ENCODE results near the gene GRB10. TPM values are rescaled to one million over a fixed set of nuclear protein-coding genes. Genes with fewer than 3 reads are reported as not detected.

The GRB10 gene
- total RNA-seq, 4 donors from 2014 or later = 33.9 to 72.6 (median 41.8) TPM

GRCh38 chr7:50712252-50713122 is 70.2 kb downstream of the GRB10 start:
- Histone ChIP-seq H3K4me3 (no peak overlapping the region), H3K9me3 (no peaks in the 10 kb centered on the region), H3K4me1 (peaks cover 0 to 8% of the 10 kb centered on the region in 2 donors), H3K27ac (peak overlapping the region; percentile 0 to 10), H3K27me3 (no peaks in the 10 kb centered on the region), H3K36me3 (no peaks in the 10 kb centered on the region)
- intact Hi-C loops (cut with DNase I; ENCODE audit: low total_unique reads) = no loop called here
- no peak for DNase-seq
- TF ChIP-seq, protein P1, sequence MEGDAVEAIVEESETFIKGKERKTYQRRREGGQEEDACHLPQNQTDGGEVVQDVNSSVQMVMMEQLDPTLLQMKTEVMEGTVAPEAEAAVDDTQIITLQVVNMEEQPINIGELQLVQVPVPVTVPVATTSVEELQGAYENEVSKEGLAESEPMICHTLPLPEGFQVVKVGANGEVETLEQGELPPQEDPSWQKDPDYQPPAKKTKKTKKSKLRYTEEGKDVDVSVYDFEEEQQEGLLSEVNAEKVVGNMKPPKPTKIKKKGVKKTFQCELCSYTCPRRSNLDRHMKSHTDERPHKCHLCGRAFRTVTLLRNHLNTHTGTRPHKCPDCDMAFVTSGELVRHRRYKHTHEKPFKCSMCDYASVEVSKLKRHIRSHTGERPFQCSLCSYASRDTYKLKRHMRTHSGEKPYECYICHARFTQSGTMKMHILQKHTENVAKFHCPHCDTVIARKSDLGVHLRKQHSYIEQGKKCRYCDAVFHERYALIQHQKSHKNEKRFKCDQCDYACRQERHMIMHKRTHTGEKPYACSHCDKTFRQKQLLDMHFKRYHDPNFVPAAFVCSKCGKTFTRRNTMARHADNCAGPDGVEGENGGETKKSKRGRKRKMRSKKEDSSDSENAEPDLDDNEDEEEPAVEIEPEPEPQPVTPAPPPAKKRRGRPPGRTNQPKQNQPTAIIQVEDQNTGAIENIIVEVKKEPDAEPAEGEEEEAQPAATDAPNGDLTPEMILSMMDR (IDR thresholded peaks at IDR 0.05) = no peak
- no peak for TF ChIP-seq POLR2A (IDR thresholded peaks at IDR 0.05)

DNA sequence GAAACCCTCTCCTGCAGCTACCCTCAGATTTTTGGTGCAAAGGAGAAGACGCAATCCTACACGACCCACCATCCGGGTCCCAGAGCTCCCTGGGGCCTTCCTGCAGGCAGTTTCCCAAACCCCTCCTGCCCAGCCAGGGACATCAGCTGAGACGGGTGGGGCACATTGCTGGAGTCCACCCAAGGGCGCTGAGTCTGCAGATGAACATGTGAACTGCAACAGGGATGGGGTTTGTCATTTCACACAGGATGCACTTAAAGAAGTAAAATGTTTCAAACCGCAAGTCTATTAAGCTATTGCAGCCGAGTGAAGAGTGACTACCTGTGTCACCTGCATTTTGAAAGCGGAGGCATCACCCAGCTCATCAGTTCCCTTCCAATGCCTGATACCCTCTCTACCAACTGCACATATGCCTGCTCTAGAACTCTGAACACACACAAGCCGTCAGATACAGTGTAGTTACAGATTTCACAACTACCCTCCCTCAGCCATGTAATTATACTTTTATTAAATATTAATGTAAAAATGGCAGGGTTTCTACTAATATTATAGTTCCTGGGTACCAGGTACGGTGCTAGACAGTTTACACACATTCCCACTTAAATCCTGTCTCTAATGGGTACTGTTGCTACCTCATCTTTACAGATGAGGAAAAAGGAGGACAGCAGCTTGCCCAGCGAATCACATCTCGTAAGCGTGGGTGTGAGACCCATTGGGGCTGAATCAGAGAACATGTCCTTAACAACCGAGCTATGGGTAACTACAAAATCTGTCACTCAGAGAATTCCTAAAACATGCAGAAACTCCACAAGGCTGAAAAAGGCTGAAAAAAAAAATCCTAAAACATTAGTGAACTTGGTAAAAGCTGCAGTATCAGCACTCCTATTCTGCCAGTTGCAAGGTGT is 71.2 kb downstream of the GRB10 start:
- Histone ChIP-seq H3K27ac (peak overlapping the region in 1 of 2 donors; percentile 10), H3K9me3 (no peaks in the 10 kb centered on the region), H3K4me3 (no peak overlapping the region), H3K36me3 (no peaks in the 10 kb centered on the region), H3K27me3 (no peaks in the 10 kb centered on the region), H3K4me1 (peaks cover 0 to 8% of the 10 kb centered on the region in 2 donors)
- no peak for DNase-seq
- intact Hi-C loops (cut with DNase I; ENCODE audit: low total_unique reads) = no loop called here
- no peak for TF ChIP-seq POLR2A (IDR thresholded peaks at IDR 0.05)
- TF ChIP-seq, protein P1 (IDR thresholded peaks at IDR 0.05) = no peak

DNA sequence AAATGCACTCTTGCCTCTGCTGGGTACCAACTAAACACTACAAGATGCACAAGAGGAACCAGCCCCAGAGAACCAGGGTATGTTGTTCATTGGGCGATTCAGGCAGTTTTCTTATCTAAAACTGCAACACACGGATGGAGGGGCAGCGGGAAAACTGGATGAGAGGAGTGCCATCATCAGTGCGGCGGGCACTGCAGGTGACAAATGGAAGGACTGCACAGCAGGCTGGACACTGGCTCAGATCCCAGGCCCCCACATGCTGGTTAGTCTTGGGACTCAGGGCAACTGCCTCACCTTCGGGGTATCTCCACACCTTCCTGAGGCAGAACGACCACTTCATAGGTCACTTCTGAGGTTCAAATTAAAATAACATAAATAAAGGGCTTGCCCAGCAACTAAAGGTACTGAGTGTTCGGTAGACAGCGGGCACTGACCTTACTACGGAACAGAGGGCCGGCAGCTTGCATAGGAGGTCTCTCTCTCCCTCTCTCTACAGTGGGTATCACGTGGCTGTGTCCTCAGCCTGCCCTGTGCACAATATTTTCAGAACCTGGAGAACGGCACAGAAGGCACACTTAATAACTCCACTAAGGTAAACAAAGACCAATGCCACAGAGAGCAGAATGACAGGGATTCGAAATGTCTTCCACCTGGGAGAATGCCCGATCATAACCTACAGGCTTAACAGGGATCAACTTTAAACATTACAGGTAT is 72.1 kb downstream of the GRB10 start:
- intact Hi-C loops (cut with DNase I; ENCODE audit: low total_unique reads) = no loop called here

GRCh38 chr7:50709151-50709550 is 73.5 kb downstream of the GRB10 start:
- H3K27ac ChIP-seq = peak overlapping the region in 1 of 2 donors; percentile 36
- peaks cover 0 to 8% of the 10 kb centered on the region in 2 donors for H3K4me1 ChIP-seq
- no peaks in the 10 kb centered on the region for H3K36me3 ChIP-seq
- no peaks in the 10 kb centered on the region for H3K9me3 ChIP-seq
- no peak for DNase-seq
- no peak for TF ChIP-seq POLR2A (IDR thresholded peaks at IDR 0.05)
- TF ChIP-seq, protein P1 (IDR thresholded peaks at IDR 0.05) = no peak
- intact Hi-C loops (cut with DNase I; ENCODE audit: low total_unique reads) = no loop called here
- H3K4me3 ChIP-seq = no peak overlapping the region
- no peaks in the 10 kb centered on the region for H3K27me3 ChIP-seq

More for the DNA sequence above, 72.1 kb downstream of the GRB10 start:
- Histone ChIP-seq H3K4me3 (no peak overlapping the region), H3K27ac (no peak overlapping the region), H3K4me1 (peaks cover 0 to 8% of the 10 kb centered on the region in 2 donors), H3K9me3 (no peaks in the 10 kb centered on the region), H3K36me3 (no peaks in the 10 kb centered on the region), H3K27me3 (no peaks in the 10 kb centered on the region)
- no peak for DNase-seq
- TF ChIP-seq, protein P1 (IDR thresholded peaks at IDR 0.05) = no peak
- no peak for TF ChIP-seq POLR2A (IDR thresholded peaks at IDR 0.05)

Measured in uterus (tissue), 4 donors.